Activated CD4-positive, alpha-beta T cell treated with anti-CD3 and anti-CD28 coated beads for 4 hours (primary cell): ENCODE measurements around the gene DOCK3.
"Not testable (repeated sequence)": the region's sequence is repeated elsewhere in the genome, so short reads cannot be mapped to it uniquely, and the experiment has no call there.

Experiments
- DNase-seq, 2 donors: peaks; one replicate each; pipeline ENCODE4 v3.0.0-alpha.2; 2020

The DOCK3 gene

DNA sequence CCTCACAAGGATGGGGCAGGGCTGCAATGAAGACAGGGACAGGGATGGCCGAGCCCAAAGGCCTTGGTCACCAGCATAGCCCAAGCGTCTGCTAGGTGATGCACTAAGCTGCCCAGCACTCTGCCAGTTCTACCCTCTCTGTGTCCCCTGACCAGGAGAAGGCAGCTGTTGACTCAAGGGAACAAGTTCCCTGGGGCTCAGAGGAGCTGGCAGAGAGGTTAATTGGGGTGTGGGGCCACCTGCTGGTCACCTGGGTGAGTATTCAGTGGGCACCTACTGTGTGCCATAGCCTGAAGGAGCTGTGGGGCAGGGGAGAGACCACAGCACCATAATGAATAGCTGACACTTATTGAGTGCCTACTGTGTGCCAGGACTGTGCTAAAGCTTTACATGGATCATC is 22.0 kb upstream of the DOCK3 start:
- peak; percentile 43 to 63 for DNase-seq

DNA sequence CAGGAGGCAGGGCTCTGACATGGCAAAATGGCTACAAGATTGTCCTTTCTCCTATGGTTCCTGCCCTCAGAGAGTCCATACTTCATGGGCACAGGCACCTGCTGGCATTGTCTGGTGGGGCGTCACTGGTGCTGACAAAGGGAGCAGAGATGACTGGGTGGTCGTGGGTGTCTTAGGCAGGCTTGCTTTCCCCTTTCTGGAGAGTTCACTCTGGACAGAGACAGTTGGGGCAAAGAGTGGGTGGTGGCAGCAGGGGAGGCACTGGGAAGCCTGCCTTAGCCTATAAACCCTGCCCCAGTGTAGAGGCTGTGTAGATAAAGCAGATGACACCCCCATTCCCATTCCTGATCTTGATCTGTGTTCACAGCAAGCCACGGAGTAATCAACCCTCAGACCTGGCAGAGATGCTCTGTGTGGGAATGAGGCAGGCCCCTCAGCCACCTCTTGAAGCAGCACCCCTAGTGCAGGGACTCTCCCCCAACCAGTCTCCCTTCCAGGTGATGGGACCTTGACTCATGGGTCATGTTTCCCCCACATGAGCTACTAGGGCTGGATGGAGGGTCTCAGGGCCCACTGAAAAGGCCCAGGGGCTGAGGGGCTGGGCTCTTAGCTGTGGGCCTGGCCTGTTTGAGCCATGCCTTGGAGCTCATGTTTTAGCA is 20.7 kb upstream of the DOCK3 start:
- DNase-seq, result no peak

DNA sequence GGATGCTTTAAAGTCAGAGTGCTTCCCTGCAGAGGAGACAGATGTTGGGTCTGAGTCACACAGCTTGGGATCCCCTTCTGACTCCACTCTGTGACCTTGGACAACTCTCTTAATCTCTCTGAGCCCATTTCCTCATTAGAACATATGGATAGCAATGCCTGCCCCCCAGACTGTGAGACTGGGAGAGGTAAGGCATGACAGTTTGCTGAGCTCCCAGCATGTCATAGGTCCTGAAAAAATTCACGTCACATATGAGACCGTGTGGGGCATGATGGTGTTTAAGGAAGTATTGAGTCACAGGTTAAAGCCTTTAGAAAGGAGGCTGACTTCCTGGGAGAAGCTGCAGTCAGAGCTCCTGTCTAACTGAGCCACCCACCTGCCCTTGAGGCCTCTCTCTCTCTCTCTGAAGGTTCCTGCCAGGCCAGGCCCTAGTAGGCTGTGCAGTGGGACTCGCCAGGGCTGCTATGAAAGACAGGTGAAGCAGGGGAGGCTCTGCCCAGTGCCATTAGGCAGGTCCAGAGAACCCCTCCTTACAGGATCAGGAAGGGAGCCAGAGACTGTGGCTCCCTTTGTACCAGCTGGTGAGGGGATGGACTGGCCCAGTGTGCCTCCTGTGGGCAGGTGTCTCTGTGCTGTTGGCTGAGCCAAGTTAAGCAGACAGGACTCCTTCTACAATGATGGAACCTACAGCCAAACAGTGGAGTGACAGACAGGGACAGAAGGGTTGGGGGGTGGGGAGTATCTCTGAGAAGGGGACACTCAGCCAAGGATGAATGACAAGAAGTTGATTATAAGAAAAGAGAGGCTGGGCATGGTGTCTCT is 19.5 kb upstream of the DOCK3 start:
- DNase-seq, result peak; percentile 20 to 47

DNA sequence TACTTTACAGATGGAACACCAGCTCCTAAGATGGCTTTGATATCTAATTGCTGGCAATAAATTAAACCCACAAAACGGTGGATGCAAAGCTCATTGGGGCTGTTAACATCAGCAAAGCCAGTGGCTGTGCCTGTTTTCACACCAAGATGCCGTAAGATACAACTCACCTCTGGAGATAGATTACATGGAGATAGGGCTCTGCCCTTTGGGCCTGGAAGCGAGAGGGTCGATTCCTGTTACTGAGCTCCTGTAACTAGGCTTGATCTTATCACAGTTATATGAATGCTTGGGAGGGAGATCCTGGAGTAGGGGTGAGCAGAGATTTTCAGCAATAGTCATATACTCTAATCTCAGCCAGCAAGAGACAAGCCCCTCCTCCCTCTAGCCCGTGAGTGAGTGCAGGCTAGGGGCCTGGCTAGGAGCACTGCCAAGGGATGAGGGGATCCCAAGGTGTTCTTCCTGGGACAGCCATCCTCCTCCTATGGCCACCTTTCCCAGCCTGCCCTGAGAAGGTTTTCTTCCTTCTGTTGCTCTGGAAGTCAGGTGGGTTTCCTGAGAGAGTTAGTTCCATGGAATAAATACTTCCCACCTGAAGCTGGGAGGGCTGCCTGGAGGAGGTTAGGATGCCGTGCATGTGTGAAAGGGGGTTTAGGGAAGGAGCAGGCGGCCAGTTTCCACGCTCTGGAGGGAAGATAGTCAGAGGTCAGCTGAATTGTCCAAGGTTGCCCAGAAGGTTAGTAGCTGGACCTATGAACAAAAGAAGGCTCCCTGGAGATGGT is 18.1 kb upstream of the DOCK3 start:
- no peak for DNase-seq

DNA sequence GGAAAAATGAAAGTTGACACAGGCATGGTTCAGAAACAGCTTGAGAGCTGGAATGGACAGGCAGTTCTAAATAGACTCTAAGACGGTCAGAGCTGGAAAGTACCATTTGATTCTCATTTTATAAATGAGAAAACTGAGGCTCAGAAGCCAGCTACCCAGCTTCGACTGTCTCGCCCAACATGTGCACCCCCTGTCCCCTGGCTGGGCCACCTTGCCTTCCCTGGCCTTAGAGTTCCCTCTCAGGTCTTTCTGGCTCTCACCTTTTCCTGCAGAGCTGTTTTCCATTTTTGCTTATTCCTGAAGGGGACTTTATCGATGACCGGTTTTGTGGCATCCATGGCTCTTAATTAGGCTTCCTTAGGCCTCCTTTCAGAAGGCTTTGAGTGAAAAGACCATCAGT is 17.3 kb upstream of the DOCK3 start:
- DNase-seq, result no peak

DNA sequence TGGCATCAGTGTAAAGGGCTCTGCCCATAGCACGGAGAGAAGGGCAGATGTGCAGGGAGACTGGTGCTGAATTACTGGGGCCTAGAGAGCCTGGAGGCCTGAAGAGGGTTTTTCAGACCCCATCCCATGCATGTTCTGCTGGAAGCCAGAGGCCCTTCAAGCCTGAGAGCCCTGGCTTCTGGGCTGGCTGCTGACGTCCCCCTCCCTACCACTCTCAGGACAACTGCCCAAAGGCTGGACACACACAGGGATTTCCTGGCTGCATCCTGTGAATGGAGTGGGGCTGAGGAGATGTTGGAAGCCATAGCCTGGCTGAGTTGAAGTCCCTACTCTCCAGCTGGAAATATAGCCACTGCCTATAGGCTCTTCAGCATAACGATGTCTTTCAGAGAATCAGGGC is 16.9 kb upstream of the DOCK3 start:
- no peak for DNase-seq

DNA sequence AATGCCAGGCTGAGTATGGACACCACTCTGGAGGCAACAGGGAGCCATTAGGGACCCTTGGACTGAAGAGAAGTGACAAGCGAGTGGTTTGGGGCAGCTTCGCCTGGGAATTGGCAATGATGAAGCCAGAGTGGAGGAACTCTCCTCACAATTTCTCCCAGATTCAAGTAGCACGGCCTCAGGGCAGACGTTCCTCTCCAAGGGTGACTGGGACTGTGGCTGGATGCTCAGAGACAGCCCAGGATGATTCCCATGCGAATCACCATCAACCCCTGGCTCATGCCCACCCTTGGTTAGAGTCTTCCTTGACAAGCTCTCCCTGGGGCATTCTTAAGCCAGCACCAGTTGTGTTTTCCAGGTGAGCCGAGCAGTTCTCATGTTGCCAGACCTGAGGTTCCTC is 16.3 kb upstream of the DOCK3 start:
- DNase-seq, result no peak

DNA sequence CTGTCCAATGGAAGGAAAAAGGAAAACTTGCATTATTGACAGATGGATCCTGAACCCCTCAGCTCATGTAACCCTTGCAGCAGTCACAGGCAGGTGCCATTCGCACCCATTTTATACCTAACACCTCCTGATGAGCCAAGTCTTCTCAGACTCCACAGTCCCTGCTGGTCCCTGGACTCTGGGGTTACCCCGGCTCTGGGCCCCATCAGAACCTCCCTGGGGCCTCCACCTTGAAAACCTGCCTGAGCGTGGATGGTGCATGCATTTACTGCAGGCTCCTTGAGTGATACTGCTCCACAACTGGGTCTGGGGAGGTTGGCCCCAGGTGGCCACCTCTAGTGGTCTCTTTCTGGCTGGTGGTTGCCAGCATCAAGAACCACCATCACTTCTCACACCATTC is 15.9 kb upstream of the DOCK3 start:
- DNase-seq, result no peak

DNA sequence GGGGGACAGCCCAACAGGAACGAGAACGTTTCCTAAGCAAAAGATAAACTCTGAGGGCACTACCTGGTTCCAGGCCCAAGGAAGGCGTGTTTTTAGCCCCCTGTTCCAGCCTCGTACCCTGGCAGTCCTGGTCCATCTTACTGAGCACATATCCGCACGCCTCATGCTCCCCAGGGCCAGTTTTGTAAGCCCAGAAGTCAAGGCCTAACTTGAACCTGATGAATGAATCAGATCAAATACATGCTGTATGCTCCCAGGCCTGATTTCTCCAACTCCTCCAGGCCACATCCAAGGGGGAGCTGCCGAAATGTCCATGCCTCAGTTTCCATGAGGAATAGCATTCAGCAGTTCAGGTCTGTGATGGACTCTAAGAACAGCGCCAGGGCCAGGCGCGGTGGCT is 14.3 kb upstream of the DOCK3 start:
- DNase-seq, result no peak

DNA sequence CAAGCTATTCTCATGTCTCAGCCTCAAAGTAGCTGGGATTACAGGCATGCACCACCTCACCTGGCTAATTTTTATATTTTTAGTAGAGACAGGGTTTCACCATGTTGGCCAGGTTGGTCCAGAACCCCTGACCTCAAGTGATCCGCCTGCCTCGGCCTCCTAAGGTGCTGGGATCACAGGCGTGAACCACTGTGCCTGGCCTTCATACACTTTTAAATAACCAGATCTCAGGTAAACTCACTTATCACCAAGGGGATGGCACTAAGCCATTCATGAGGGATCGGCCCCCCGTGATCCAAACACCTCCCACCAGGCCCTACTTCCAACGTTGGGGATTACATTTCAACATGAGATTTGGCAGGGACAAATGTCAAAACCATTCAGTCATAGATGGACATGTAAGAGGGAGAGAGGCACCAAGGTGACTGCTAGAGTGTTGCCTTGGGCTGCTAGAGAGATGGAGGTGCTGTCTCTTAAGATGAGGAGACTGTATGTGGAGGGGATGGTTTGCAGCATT is 13.3 kb upstream of the DOCK3 start:
- DNase-seq, result no peak

DNA sequence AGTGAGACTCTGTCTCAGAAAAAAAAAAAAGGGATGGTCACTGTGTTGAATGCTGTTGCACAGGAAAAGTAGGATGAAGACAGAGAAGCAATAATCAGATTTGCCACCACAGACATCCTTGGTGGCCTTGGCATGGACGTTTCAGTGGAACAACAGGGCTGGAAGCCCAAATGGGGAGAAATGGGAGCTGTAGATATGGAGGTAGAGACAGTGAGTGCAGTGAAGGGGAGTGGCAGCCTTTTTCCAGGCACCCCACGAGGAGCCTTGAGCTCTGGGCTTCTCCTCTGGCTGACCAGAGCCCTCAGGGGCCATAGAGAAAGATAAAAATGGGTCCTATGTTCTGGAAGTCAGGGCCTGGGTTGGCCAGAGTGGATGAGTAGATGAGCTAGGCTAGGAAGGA is 12.3 kb upstream of the DOCK3 start:
- DNase-seq, result no peak

DNA sequence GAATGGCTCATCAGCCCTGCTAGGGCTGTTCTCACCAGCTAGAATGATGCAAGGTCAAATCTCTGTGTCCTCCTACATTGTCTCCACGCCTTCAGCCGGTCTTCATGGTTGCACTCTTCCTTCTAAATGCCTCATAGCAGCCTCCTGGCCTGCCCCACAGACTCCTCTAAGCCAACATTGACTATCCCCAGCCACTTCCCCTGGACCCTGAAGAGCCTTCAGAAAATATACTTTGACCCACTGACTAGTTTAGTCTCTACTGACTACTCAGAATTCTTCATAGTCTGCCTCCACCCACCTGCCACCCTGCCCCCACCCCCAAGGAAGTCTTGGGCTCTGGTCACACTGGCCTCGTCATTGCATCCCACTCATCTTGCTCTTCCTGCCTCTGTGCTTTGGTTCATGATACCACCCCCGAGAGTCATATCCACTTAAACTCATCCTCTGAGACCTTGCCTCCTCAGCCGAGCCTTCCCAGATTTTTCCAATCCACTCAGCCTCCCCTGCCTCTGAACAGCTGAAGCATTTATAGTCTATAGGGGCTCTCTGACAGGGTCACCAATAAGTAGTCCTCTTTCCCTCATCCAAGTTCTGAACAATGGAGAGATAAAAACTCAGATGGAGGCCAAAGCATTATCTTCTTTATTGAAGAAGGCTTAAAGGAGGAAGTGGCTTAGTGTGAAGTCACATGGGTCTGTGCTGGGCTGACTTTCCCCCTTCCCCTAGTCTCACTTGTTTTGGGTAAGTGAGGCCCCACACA is 9.5 kb upstream of the DOCK3 start:
- no peak for DNase-seq

DNA sequence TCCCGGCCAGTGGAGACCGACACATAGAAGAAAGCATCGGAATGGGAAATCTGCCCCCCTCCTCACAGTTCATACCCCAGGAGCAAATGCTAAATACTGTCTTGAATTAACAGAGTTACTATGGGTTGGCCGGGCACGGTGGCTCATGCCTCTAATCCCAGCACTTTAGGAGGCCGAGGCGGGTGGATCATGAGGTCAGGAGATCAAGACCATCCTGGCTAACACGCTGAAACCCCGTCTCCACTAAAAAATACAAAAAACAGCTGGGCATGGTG is 8.9 kb upstream of the DOCK3 start:
- DNase-seq, result not testable (repeated sequence)

DNA sequence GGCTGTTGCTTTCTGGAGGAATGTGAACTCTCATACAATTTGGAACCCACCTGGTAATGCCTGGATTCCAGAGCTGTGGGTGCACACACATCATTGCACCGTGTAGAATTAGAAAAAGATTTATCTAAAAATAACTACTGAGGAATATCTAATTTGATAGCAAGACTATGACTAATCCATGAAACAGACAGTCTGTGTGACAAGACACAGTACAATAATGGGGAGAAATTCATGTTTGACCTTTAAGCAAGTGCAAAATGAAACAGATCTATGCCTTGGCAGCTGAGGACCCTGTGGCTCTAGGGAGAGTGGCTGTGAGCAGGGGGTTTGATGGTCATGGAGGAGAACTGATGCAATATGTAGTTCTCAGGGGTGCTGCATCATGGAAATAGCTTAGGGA is 7.9 kb upstream of the DOCK3 start:
- no peak for DNase-seq

DNA sequence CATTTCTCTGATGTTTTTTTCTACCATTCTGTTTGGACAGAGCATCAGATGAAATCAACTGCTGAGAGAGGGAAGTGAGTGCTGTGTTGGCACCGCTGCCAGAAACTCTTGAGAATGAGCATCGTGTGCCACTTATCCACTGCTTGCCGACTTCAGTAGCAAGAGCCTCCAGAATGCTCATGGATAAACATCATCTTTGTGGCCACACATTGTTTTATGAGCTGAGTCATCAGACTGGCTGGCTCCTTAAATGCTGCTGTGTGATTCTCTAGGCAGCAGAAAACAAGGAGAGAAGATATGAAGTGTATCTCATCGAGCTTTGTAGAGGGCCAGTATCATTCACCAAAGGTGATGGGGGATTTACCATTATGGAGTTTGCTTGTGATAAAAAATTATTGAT is 3.4 kb upstream of the DOCK3 start:
- DNase-seq, result no peak

DNA sequence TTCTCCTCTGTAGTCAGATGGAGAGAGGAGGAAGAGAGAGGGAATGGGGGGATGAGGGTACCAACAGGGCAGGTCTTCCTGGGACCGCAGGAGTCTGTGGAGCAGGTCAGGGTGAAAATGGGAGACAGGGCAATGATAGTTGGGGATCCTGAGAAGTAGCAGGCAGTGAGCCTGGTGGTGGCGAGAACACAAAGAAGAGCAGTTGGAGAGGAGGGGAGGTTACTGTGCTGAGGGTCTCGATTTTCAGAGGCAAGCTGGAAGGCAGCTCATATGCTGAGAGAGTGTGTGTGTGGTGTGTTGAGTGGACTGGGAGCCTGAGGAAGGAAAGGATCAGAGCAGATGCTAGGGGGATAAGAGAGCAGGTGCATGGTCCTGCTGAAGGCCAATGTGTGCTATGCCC is 2.1 kb upstream of the DOCK3 start:
- DNase-seq, result no peak

DNA sequence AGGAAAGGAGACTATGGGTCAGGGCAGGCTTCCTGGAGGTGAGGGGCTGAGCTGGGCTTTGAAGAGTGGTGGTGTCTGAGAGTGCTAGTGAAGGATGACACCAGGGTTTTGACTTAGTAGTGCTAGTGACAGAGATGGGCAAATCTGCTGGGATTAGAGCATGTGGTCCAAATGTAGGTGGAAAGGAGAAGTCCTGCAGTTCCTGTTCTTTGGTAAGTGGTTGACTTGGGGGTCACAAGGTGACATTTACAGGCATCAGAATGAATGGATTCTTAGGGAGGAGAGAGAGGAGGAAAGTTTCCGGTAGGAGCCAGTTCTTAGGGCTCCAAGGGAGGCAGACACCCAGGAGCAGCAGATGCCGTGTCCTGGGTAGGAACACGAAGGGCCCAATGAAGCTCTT is 796 bp upstream of the DOCK3 start:
- DNase-seq, result no peak

DNA sequence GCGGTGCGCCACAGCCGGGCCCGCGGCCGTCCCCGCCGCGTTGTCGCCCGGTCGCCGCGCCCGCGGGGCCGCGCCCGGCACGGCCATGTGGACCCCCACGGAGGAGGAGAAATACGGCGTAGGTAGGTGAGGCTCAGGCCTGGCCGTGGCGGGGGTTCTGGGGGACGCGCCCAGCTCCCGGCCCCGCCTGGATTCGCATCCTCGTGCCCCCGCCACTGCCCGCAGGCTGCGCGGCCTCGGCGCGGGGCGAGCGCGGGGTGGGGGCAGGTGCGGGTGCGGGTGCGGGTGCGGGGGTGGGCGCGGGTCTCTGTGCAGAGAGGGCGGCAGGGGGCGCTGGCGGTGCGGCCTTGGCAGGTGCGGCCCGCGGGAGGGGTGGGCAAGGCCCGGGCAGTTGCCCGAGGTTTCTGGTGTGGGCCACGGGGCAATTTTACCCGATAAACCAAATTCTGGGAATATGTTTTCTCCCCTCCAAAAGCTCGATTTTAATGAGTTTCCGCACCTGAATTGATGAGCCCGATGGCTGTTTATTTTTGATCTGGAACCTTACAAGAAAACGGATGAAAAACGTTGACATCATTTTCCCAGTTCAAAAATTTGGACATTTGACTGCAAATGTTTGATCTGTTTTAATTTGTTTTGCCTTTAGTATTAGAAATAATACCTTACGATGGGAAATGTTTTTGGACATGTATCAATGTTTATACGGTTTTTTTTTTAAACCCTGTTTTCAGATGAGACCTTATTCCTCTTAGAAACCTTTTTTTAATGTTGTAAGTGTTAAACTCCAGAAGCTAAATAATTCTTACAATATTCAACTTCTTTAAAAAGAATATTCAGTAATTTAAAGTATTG is 678 bp downstream of the DOCK3 start:
- DNase-seq, result peak; percentile 54 to 70

DNA sequence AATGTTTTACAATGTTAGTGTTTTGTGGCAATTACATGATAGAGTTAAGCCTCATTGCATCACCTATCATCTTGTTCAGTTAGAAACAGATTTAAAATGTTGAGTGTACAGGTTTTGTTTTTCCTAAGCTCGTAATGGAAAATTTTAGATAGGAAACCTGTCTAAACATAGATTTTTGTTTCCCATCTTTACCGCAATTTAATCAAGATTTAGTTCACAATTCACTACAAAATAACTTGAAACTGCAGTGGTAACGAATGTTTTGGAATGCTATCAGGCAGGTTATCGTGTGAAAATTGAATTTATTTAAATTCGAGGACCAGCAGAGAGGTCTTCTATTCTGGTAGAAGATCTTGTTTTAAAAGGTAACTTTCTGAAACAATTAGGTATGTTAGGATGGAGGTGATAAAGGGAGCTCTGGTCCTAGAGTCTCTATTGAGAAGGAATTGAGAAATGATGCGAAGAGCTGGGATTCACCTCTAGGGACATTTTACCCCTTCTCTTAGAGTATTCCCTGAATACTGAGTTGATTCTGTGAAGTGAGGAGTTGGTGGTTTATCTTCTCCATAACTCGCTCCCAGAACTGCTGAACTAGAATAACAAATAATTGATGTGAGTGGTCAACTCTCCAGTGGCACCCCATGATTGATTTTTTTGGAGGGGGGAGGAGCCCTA is 1.4 kb downstream of the DOCK3 start:
- DNase-seq, result no peak

DNA sequence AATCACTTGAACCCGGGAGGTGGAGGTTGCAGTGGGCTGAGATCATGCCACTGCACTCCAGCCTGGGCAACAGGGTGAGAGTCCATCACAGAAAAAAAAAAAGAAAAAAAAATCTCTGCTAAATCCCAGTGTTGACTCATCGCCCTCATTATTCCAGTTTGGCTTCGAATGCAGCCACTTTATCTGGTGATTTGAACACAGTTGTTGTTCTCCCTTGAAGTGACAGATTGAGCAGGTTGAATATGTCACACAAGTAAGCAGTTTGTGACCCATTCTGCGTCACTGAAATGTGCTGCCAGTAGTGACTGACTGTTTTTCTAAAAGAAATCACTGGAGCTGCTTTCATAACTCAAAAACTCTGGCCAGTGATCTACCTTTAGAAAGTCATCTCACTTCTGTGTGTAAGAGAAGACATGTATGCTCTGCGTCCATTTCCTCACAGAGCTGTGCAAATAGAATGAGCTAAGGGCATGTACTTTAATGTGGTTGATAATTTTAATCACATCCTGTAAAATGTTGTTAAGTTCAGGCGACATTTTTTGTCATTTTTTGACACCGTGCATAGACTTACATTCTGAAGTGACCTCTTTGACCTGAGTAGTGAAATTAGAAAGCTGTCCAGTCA is 12.5 kb downstream of the DOCK3 start:
- no peak for DNase-seq

DNA sequence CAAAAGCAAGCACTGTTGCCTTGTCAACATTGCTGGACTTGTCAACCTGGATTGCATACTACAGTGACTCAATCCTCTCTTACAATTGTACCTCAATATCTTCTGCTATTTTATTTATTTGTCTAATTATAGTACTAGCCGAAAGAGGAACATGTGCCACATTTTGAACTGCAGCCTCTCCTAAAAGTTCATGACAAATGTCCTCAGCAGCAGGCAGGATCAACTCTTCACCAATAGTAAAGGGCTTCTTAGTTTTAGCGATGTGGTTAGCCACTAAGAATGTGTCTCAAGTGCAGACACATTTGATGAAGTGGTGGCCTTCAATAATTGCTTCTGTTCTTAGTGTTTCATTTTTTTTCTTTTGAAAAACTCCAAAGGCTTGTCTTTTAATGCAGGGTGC is 13.2 kb downstream of the DOCK3 start:
- no peak for DNase-seq
